NCI-H2081 (cell line): ENCODE data around the gene ATP5PB.

ENCODE experiments used
- DNase-seq, 2 experiments: peaks; one replicate each; lab custom pipeline; 2025; lab: John Stamatoyannopoulos, UW

The ATP5PB gene

DNA sequence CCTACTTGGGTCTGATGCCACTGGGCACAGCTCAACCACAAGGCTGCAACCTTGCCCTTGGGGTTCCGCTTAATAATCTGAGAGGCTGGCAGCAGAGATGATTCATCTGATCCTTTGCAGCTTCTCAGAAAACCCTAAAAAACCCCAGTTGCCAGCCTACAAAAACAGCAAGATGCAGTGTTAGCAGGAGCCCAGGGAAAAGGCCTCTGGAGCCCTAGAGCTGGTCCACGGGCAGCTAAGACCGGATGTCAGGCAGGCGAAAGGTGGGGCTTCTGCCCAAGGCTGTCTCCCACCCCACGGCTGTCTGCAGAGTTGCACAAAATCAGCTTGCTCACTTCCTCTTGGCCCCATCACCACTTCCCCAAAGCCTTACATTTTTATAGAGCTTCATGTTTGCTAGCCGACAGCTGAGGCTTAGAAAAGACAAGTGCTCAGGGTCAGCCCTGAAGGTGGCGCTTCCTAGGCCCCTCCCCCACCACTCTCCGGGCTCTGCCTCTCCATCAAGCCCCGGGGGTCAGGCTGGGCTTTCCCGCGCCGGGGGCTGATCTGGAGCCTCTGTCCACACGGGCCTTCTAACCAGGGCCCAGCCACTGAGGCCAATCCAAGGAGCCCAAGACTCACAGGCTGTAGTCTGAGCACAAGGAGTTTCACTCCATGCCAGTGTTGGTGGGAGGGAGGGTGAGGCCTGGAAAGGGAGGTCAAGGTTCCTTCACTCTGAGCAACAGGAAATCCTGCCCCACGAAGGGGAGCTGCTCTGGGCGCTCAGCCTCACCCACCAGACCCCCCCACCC lies 58.3 kb downstream of the ATP5PB start:
- no peak for DNase-seq

DNA sequence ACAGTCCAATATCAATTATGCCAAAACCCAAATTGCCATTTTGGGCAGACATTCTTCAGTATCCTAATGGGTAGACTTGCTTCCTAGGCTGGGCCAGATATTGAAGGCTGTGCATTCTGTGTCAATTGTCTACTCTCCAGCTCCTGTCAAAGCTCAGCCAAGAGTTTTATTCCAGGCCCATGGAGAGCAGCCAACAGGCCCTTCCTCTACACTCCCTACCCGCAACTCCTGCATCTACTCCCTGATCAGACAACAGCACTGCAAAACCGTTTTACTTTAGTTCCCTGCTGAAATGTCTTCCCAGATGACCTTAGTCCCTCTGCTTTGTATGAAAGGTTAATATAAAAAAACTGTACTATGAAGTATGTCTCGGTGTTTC lies 60.7 kb downstream of the ATP5PB start:
- DNase-seq, result no peak

DNA sequence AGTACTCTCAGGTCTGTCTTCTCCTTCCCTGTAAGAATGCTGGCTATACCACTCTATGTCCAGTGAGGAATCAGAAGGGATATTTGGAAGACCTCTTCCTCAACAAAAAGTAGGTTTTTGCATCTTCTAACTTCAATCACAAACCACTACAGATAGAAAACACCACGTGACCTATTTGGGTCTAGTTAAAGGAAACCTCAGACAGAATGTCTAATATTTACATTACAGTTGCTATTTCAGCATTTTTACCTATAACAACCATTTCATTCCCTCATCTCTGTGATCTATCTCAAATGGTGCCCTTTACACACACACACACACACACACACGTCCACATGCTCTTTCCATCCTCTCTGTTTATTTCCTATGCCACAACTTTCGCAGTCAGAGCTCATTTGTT lies 62.1 kb downstream of the ATP5PB start:
- DNase-seq, result no peak
